HG03045 (cell line): ENCODE data around the gene ASB5.
A peak's percentile ranks its signal among the peaks of the same experiment; 100 is the strongest.
"Not testable (repeated sequence)": the region's sequence is repeated elsewhere in the genome, so short reads cannot be mapped to it uniquely, and the experiment has no call there.

ENCODE experiments used
- ATAC-seq: cut with Tn5 transposase; IDR thresholded peaks from one replicate; pipeline ENCODE4 v1.9.1; 2021; ENCODE audit warnings: mild to moderate bottlenecking, moderate library complexity; ENCODE audit not compliant: unreplicated experiment

ASB5 gene

GRCh38 chr4:176226736-176227135, 42.3 kb downstream of the ASB5 start:
- ATAC-seq, result no peak

- no peak for ATAC-seq
These were observed 45.5 kb downstream of the ASB5 start for GRCh38 chr4:176223561-176223960.

DNA sequence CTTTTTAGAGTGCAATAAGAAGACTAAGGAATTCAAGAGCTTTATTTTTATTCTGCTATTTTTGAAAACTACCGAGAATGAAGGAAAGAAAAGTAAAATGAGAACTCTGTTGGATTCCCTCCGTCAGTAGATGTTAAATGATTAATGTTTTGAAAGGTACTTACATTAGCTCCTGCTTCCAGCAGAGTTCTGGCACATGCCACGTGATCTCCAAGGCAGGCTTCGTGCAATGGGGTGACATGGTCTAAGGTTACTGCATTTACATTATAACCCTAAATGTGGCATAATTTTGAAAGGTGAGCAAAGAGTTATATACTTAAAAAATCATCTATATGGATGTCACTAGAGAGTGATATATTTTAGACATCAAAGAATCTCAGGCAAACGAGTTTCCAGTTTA, 46.9 kb downstream of the ASB5 start:
- ATAC-seq, result no peak

- ATAC-seq, result no peak
These were observed 51.5 kb downstream of the ASB5 start for GRCh38 chr4:176217510-176217909.

DNA sequence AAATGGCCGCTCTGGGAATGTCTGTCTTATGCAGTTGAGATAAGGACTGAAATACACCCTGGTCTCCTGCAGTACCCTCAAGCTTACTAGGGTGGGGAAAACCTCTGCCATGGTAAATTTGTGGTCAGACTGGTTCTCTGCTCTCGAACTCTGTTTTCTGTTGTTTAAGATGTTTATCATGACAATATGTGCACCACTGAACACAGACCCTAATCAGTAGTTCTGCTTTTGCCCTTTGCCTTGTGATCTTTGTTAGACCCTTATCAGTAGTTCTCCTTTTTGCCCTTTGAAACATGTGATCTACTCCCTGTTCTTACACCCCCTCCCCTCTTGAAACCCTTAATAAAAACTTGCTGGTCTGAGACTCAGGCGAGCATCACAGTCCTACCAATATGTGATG, 56.7 kb downstream of the ASB5 start:
- ATAC-seq, result not testable (repeated sequence)

GRCh38 chr4:176210579-176211296, 58.3 kb downstream of the ASB5 start:
- no peak for ATAC-seq

- no peak for ATAC-seq
These were observed 58.9 kb downstream of the ASB5 start for GRCh38 chr4:176210101-176210500.

DNA sequence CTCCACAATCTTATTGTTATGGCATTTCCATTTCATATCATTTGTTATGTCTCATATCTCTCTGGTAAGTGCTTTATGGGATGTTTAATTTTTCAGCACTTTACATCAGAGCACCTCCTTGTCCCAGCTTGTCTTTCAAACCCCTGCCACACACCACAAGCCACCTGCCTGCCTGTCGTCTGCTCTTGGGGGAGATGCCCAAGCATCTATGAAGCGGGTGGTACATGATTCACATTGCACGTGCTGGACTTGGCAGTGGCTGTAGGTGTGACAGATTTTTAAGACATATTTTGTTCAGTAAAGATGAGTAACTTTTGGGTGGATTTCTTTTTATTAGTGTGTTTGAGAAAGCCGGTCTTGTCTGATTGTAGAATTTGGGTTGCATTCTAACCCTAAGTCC, 59.5 kb downstream of the ASB5 start:
- ATAC-seq, result no peak

- ATAC-seq, result no peak
These were observed 61.2 kb downstream of the ASB5 start for GRCh38 chr4:176207839-176208238.

- ATAC-seq, result no peak
These were observed 63.7 kb downstream of the ASB5 start for GRCh38 chr4:176205299-176205698.

GRCh38 chr4:176198316-176198903, 70.6 kb downstream of the ASB5 start:
- no peak for ATAC-seq

DNA sequence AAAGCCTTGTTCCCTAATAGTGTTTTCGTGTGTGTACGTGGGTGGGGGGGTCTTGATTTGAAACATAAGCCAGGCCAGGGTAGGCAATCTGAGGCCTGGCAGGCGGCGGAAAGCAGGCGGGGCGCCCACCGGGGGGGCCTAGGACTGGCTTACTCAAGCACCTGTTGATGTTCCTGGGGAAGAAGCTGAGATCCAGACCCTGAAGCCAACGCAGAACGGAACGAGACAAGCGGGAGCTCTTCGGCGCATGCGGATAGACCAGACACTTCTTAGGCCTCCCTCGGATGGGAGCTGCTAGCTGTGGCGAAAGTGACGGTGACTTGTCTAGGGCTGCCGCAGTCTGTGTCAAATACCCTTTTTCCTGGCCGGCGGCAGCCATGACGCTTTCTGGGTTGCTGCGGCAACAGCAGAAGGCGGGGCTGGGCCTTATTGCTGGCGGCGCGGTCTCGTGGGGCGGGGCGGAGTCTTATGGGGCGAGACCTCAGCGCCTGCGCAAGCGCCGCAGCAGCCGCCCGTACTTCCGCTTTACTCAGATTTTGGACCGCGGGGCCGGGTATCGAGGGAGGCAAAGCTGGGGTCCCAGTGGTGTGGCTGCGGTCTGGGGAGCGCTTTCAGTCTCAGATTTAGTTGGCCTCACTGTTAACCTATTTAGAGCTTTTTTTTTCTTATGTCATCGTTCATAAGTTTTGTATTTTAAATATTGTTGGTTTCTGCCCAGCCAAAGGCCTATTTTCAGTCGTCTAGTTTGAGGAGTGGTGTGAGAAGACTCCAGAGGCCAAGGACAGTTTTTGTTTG, 73.6 kb downstream of the ASB5 start, which contains the start of gene SPATA4:
Gene SPATA4, minus strand, starts transcription at position 402 of the 795 bp plus-strand sequence. Its CDS starts 23 bp downstream, at position 379.
- ATAC-seq, result peak; percentile 99

DNA sequence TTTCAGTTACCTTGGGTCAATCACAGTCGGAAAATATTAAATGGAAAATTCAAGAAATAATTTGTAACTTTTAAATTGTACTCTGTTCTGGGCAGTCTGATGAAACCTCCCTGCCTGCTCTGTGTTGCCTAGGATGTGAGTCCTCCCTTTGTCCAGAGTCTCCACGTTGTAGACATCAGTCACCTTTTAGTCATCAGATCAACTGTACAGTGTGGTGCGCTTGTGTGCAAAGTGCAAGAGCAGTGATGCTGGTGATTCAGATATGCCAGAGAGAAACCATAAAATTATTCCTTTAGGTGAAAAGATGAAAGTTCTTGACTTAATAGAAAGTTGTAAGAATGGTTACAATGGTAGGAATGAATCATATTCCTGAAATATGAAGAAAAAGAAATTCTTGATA, 75.1 kb downstream of the ASB5 start:
- ATAC-seq, result no peak

DNA sequence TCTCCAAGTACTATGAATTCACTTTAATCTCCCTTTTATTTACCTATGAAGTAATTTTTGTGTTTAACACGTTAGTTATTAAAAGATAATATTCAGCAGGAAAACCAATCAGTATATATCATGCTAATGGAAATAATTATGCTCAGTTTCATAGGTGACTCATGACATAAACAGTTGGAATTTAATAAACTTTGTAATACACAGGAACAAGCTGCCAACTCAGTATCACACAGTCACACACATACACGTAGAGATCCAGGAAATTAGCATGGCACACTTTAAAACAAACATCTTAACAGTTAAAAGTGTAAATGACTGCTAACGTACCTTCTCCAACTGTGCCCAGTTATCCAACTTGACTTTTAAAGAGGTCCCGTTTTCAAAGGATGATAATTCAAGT, 75.9 kb downstream of the ASB5 start:
- no peak for ATAC-seq

DNA sequence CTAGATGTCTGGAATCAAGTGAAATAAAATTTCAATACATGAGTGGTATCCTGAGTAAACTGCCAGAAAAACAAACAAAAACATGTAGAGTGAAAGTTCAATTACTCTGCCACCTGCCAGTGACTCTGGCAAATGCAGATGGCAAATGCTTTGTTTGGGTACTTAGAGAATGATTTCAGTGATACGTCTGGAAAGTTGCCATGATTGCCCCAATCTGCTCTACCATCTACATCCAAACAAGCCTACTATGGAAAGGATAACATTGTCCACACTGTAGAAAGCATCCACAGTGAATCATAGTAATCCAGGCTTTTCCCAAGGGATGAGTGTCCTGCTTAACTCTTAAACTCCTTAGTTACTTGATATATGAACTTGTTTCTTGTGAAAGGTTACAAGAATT, 77.0 kb downstream of the ASB5 start:
- ATAC-seq, result no peak

GRCh38 chr4:176189891-176190795, 78.9 kb downstream of the ASB5 start:
- ATAC-seq, result no peak

- no peak for ATAC-seq
These were observed 80.4 kb downstream of the ASB5 start for GRCh38 chr4:176188654-176189053.

GRCh38 chr4:176187624-176188023, 81.4 kb downstream of the ASB5 start:
- ATAC-seq, result no peak

GRCh38 chr4:176186671-176187395, 82.2 kb downstream of the ASB5 start:
- ATAC-seq, result no peak

GRCh38 chr4:176186067-176186466, 83.0 kb downstream of the ASB5 start:
- ATAC-seq, result no peak
